GM18873 (cell line): Measurements from ENCODE around the gene ENOPH1.

Source experiments
- ATAC-seq: cut with Tn5 transposase; IDR thresholded peaks from one replicate; pipeline ENCODE4 v1.9.1; 2021; ENCODE audit warnings: mild to moderate bottlenecking, moderate library complexity, moderate number of reproducible peaks; ENCODE audit not compliant: unreplicated experiment, low FRiP score

ENOPH1 gene

DNA sequence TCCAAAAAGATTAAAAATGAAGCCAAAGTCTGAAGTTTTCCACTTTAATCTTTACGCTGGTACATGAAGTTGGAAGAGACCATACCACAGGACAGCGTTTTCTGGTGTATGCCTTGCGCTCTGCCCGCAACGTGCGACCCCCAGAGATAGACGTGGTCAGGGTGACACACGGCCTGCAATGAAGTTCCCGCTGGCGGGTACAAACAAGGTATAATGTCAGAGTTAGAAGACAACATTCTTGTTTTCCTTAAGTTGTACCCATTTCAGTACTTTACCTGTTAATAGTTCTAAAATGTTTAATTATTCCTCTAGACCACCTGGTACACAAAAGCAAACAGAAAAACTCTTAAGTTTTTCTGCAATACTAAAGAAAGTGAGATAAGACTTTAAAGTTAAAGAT, 4.9 kb upstream of the ENOPH1 start:
- no peak for ATAC-seq

DNA sequence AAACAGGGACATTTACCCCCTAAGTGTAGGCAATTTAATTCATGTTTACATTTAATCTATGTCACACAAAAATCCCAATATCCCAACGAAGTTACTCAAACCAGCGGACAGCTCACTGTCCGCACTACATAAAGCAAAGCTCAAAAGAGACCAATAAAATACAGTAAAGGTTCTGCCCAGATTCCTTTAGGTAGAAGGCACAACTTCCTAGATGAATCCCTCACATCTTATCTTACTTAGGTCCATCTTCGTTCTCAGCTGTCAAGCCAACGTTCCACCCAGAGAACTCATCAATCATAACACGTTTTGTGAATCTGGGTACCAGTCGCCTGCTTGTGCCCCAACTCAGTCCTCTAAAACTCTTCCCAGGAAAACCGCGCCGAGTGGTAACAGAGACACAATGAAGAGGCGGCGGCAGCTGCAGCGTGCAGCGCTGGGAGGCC, 1.8 kb upstream of the ENOPH1 start:
- no peak for ATAC-seq

DNA sequence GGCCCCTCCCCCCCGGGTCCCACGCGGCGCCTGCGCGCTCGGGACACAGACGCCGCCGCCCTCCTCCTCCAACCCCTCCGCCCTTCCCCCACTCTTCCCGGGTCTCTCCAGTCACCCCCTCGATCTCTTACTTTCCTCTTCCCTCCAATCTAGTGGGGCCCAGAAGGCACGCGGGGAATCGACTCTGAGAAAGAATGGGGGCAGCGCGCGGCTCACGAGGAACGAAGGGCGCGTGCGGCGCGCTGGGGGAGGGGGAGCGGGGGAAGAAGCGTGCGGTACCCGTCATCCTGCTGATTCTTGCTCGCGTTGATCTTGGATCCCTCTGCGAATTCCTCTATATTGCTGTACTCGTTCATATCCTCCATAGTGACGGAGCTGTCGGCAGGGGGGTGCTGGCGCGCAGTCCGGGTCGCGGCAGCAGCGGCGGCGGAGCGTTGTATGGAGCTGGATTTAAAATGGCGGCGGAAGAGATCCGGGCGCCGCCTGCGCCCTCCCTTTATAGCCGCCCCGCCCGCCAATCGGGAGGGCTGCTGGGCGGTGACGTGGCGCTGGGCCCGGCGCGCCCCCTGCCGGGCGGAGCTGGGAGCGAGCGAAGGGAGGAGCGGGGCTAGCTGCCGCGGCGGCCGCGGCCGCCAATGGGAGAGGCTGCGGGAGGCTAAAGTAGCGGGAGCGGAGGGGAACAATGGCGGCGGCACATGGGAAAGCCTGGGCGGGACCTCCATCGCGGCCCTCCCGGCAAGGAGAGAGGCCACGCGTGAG, 1.2 kb upstream of the ENOPH1 start:
- peak; percentile 44 for ATAC-seq

DNA sequence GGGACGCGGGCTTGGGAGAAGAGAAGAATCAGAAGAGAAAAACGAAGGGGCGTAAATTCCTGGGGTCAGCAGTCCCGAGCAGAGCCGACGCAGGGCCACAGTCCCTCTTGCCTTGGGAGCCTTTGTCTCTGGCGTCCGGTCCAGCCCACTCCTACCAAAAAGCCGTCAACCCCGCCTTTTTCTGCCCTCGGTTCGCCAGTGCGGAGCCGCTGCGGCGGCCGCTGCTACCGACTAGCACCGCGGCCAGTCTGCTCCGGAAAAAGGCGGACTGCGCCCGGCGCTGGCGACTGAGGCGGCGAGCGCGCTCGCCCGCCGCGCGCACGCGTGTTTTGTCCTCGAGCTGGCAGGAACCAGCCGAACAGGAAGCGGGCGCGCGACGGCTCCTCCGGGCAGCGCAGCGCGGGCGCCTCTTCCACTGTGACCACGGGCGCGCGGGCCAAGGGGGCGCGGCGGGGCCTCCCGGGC, 630 bp upstream of the ENOPH1 start:
- peak; percentile 8 for ATAC-seq

DNA sequence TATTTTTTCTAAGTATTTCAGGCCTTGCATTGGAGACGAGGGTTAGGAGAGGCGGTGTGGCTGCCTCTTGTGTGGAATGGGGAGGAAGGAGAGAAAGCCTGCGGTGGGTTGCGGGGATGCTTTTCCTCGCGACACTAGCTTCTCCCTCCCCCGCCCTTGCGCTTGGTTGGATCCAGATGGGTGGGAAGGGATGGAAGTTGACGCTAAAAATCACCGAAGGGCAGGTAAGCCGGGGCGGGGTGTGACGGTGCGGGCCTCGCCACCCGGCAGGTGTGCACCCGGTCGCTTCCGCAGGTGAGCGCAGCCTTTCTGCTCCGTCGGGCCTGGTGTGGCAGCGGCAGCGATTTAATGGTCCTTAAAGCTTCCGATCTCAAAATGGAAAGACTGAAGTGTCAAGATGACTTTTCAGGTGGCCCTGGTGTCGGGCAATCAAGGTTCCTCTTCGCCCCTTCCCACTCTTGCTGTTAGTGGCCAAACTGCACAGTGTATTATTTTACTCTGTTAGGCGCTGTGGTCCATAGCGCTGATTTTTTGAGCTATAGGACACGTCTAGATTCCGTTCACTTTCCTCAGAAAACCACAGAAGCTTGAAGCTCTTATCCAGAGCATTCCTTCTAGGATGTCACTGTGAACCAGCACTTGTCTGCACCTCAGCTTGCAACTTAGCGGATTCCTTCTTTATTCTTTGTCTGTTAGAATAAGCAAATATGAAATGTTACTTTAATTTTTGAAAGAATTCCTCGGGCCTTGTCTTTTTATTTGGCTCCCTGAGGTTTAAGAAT, 765 bp downstream of the ENOPH1 start:
- ATAC-seq = peak; percentile 4

DNA sequence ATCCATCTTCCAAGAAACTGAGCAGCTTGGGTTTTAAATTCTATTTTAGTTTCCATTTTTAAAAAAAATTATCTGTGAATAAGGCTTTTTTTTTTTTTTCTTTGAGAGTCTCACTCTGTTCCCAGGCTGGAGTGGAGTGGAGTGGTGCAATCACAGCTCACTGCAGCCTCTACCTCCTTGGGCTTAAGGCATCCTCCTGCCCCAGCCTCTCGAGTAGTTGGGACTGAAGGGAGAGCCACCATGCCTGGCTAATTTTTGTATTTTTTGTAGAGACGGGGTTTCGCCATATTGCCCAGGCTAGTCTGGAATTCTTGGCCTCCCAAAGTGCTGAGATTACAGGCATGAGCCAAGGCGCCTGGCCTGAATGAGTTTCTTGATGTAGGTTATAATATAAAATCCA, 1.4 kb downstream of the ENOPH1 start:
- no peak for ATAC-seq

DNA sequence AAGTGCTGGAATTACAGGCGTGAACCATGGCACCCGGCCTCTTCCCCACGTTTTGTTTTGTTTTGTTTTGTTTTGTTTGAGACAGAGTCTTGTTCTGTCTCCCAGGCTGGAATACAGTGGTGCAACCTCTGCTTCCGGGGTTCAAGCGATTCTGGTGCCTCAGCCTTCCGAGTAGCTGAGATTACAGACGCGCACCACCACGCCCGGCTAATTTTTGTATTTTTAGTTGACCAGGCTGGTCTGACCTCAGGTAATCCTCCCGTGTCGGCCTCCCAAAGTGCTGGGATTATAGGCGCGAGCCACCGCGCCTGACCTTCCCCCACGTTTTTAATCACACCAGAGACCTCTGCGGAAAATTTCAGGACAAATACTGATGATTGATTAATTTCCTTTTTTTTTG, 2.2 kb downstream of the ENOPH1 start:
- no peak for ATAC-seq

DNA sequence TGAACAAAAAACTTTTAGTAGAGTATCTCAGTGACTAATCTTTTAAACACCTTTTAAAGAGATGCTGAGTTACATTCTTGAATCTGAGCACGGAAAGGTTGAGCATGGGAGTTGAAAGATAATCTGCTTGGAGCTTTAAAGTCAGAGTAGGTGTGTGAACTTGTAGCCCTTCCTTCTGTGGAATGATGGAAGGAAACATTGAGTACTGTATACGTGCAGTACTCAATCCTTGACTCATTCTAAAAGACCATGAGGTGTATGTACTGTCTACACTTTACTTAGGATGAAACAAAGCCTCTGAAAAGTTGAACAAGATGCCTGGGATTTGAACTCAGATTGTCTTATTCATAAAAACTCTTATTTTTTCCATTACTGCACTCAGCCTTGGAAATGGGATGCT, 3.4 kb downstream of the ENOPH1 start:
- ATAC-seq = no peak

DNA sequence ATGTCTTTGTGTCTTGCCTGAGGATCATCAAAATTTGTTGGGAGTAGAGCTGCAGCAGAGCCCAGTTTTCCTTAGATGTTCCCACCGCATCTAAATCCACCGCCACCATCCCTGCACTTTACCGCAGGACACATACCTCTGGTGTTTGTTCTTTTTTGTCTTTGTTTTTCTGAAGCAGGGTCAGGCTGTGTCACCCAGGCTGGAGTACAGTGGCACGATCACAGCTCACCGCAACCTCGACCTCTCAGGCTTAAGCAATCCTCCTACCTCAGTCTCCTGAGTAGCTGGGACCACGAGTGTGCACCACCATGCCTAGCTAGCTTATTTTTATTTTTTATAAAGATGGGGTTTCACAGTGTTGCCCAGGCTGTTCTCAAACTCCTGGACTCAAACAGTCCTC, 4.6 kb downstream of the ENOPH1 start:
- no peak for ATAC-seq

DNA sequence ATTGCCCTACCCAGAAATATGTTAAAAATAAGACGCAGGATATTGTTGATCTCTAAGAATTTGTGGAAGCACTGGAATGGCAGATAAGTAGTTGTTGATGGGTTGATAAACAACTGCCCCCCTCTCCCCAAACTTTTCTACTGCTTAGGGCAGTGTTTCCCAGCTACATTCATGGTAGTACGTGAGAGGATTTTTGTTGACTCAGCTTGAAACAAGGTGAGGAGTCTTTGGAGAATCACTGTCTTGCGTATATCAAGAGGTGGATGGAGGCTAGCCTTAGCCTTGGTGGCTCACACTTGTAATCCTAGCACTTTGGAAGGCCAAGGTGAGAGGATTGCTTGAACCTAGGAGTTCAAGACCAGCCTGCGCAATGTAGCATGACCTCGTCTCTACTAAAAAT, 5.7 kb downstream of the ENOPH1 start:
- ATAC-seq = no peak

DNA sequence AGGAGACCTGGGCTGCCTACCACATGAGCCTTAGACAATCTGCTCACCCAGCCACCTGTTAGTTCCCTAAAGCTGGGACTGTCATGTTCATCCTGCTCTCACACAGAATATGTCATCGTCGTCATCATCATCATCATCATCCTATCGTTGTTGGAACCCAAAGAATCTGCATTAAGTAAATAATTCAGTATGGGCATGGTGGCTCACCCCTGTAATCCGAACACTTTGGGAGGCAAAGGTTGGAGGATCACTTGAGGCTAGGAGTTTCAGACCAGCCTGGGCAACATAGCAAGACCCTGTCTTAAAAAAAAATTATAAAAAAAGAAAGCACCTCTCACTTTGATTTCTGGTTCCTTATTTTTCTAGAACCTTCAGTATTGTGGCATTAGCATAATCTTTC, 6.4 kb downstream of the ENOPH1 start:
- no peak for ATAC-seq

DNA sequence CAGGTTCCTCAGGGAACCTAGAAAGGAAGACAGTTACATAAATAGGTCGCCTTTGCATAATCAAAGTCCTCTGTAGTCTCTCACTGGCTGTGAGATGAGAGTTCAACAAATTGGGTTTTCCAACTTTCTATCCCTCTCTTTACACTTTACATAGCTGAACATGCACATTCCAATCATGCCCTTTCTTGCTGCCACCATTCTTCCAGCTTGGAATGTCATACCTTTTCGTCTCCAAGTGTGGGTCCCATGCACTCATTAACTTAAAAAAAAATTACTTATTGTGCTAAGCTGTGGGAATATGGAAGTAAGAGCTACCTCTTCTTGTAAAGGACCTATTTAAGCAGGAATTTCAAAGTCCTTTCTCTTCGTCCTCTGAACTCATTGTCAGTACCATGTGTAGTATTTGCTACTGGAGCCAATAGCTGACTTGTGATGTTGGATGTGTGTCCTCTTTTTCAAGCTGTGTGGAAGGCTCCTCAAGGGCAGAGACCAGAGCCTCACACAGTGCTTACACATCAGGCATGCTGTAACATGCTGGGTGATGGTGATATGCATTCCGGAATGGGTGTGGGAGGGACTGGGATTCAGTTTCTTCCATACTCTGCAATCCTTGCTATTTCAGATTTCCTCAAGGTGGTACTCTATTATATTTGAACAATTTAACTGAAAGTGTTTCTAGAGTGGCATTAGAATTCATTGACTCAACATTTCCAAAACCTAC, 7.1 kb downstream of the ENOPH1 start:
- ATAC-seq = no peak

DNA sequence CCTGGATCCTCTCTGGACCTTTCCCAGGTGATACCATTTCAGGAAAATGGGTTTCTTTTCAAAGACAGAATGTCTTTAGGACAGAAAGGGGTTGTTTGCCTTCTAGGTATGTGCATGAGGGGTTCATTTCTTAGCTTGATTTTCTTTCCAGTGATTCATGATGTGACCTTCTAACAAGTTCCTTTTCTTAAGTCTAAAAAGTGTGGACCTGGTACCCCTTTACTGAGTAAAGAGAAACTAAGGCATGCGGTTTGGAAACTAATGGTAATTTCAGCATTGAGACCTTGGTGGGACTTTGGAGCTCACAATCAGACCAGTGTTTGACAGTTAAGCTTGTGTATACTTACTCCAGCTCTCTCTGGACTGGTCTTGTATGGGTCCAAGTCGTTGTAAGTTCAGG, 8.7 kb downstream of the ENOPH1 start:
- no peak for ATAC-seq

DNA sequence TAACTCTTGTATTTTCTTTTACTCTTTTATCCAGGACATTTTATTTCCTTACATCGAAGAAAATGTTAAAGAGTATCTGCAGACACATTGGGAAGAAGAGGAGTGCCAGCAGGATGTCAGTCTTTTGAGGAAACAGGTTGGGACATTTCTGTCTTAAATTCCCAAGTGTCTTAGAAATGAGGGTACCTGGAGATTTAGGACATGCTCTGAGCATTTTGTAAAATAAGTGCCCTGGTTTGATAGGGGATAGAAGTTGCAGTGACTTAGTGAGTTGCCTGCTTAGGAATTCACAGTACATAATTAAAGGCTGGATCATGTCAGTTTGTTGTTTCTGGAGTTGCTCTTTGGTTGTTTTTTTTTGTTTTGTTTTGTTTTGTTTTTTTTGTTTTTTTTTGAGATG, 17.5 kb downstream of the ENOPH1 start:
- no peak for ATAC-seq

DNA sequence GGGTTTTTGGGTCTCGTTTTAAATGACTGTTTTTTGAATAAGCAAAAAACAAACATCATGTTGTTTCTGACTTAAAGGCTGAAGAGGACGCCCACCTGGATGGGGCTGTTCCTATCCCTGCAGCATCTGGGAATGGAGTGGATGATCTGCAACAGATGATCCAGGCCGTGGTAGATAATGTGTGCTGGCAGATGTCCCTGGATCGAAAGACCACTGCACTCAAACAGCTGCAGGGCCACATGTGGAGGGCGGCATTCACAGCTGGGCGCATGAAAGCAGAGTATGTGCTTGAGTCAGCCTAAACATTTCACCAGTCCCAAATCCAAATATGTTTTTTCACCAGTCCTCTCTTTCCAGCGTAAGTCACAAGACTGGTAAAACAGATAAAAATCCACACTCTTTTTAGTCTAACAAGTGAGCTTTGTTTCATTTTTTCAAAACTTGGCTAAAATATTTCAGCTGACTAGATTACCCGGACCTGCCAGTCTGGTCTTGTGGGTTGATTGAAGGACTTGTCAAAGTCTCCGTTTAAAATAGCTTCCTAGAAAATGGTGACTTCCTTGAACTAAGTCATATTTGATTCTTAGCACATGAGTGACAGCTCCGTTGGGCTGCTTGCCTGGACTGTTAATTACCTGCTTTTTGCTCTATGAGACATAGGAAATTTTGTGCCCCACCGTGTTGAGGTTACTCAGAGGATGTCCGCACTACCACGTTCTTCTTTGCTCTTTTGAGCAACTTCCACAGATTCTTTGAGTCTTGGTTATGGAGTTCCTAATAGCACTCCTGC, 20.8 kb downstream of the ENOPH1 start:
- no peak for ATAC-seq

DNA sequence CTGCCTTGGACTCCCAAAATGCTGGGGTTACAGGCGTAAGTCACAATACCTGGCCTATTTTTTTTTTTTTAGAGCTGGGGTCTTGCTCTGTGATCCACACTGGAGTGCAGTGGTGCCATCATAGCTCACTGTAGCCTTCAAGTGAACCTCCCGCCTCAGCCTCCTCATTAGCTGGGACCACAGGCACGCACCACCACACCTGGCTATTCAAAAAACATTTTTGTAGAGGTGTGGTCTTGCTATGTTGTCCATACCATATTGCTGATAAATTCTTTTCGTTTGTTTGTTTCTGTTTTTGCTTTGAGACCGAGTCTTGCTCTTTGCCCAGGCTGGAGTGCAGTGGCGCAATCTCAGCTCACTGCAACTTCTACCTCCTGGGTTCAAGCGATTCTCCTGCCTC, 21.6 kb downstream of the ENOPH1 start:
- no peak for ATAC-seq

DNA sequence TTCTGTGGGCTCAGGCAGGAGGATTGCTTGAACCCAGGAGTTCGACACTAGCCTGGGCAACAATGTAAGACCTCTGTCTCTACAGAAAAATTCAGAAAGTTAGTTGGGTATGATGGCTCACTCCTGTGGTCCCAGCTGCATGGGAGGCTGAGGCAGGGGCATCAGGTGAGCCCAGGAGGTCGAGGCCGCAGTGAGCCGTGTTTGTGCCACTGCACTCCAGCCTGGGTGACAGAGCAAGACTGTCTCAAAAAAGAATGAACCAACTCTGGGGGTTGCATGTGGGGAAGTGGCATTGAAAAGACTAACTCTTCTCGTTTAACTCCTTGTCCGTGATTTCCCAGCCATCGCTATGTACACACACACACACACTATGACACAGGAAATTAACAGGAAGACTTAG, 26.9 kb downstream of the ENOPH1 start:
- ATAC-seq = no peak

DNA sequence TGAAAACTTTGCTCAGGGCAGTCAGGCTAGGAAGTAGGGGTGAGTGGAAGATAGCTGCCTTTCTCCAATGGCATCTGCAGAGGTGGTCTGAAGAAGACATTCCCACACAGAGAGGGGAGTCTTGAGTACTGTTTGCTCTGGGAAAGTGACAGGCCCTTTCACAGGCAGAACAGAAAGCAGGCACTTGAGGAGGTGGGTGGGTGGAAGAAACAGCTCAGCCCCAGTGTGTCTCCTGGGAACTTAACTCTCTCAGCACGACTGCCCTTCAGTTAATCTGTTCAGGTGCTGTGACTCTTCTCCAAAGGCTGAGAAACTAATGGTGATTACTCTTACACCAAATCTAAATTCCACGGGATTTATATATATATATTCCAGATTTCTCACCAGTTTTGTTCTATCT, 28.3 kb downstream of the ENOPH1 start:
- ATAC-seq = no peak

DNA sequence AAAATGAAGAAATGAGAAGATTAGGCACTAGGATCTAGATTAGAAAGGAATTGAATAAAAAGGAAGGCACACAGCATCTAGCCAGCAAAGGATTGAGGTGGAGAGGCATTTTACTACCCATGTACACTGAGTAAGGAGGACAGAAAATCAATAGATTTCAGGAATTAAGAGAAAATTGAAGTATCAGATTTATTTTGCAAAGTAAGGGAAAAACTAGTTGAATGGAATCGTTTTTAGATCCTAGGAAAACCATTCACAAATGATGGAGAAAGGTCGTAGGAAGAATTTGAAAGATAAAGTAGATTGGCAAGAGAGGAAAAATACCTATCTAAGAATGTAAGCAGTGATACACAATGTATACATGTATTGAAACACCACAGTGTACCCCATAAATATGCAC, 31.3 kb downstream of the ENOPH1 start:
- ATAC-seq = no peak

DNA sequence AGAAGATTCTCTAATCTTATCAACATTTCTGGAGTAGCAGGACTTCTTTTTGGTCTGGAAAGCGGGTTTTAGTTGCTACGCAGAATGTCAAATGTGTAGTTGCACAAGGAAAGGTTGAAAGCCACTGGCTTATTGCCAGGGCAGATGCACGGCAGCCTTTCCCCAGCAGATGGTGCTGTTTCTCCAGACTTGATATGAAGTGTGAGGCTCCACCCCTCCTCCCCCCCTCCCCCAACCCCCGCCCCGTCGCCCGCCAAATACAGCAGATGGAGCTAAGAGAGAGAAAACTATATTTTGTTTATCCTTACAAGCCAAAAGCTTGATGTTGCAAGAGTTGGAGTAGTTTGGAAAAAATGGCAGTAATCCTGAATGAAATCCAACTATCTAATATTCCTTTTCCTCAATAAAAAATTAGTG, 32.0 kb downstream of the ENOPH1 start:
- peak; percentile 82 for ATAC-seq
